ENCODE results near the gene SALL1.

- no peak for TF ChIP-seq FOS (IDR thresholded peaks at IDR 0.05; ENCODE audit: low read depth, low read length)
- TF ChIP-seq CTCF (conservative IDR thresholded peaks at IDR 0.05; ENCODE audit: low read depth, low read length): no peak
- TF ChIP-seq ELK1 (IDR thresholded peaks at IDR 0.05; ENCODE audit: borderline replicate concordance, low read depth, low read length): no peak
- no peak for TF ChIP-seq POLR2A (IDR thresholded peaks at IDR 0.05; ENCODE audit: low read depth, low read length)
- TF ChIP-seq MXI1 (IDR thresholded peaks at IDR 0.05; ENCODE audit: borderline replicate concordance, low read depth, low read length): no peak
- TF ChIP-seq CHD1 (IDR thresholded peaks at IDR 0.05; ENCODE audit: low read depth, low read length): no peak
- no peak for TF ChIP-seq BHLHE40 (IDR thresholded peaks at IDR 0.05; ENCODE audit: low read depth, low read length)
- no peak for TF ChIP-seq SMC3 (IDR thresholded peaks at IDR 0.05; ENCODE audit: low read depth, low read length)
- TF ChIP-seq CEBPB (IDR thresholded peaks at IDR 0.05; ENCODE audit: low read depth, low read length): no peak
- no peak for TF ChIP-seq MAZ (IDR thresholded peaks at IDR 0.05; ENCODE audit: borderline replicate concordance, low read depth, low read length)
- no peak for TF ChIP-seq RFX5 (IDR thresholded peaks at IDR 0.05; ENCODE audit: low read depth, low read length)
- no peak for TF ChIP-seq MAFK (IDR thresholded peaks at IDR 0.05; ENCODE audit: low read depth, low read length)
- no peak for TF ChIP-seq RCOR1 (IDR thresholded peaks at IDR 0.05; ENCODE audit: insufficient replicate concordance, low read length)
- no peak for TF ChIP-seq RAD21 (IDR thresholded peaks at IDR 0.05; ENCODE audit: low read length)
These were observed 43.3 kb downstream of the SALL1 start for GRCh38 chr16:51107742-51108141.
